Esophagus (tissue), 2 donors: Measurements from ENCODE around the gene TNF. TPM values are rescaled to one million over a fixed set of nuclear protein-coding genes. Genes with fewer than 3 reads are reported as not detected.

ENCODE experiments used
- H3K27ac ChIP-seq, 2 donors: one replicate each; pipeline ENCODE4 v1.5.1; 2013; ENCODE audit warnings: low read depth in 2 of 2, mild to moderate bottlenecking in 2 of 2, inconsistent platforms in 1 of 2, low read length in 1 of 2, moderate library complexity in 1 of 2
- H3K27me3 ChIP-seq, 2 donors: one replicate each; pipeline ENCODE4 v1.6.1; 2013; ENCODE audit warnings: low read length in 2 of 2, control low read depth in 1 of 2, mild to moderate bottlenecking in 1 of 2; ENCODE audit not compliant: insufficient read depth in 2 of 2, control insufficient read depth in 1 of 2
- H3K36me3 ChIP-seq, 2 donors: one replicate each; pipeline ENCODE4 v1.6.1; 2013; ENCODE audit warnings: low read length in 1 of 2; ENCODE audit not compliant: control insufficient read depth in 2 of 2, insufficient read depth in 2 of 2
- H3K4me1 ChIP-seq, 2 donors: one replicate each; pipeline ENCODE4 v1.6.1; 2013; ENCODE audit warnings: low read length in 1 of 2; ENCODE audit not compliant: control insufficient read depth in 2 of 2, insufficient read depth in 2 of 2
- H3K4me3 ChIP-seq, 2 donors: one replicate each; pipeline ENCODE4 v1.5.1; 2013; ENCODE audit warnings: low read length in 2 of 2, mild to moderate bottlenecking in 2 of 2, low read depth in 1 of 2, moderate library complexity in 1 of 2
- H3K9me3 ChIP-seq, 2 donors: one replicate each; pipeline ENCODE4 v1.6.1; 2013; ENCODE audit warnings: mild to moderate bottlenecking in 2 of 2, low read depth in 1 of 2, low read length in 1 of 2, moderate library complexity in 1 of 2; ENCODE audit not compliant: control insufficient read depth in 2 of 2, insufficient read depth in 1 of 2
- WGBS, 2 donors: extraction: QIAGEN DNeasy Blood & Tissue Kit; methylation state at CpG; one replicate each; pipeline ENCODE4 v1.1.7; 2013; 5-methylcytosine and 5-hydroxymethylcytosine counted together
- polyA plus RNA-seq, 2 donors: library from polyadenylated mRNA; stranded (reverse); fragments of 200-250 nt; gene quantifications; one replicate each; pipeline ENCODE4 v1.2.3, GENCODE V29; 2013
- donor health status: healthy with polysubstance abuse.
- donor health status: Bipolar disorder and iron deficiency.

The TNF gene
- polyA plus RNA-seq, result 1 to 10 TPM in 1 of 2 donors, under 1 TPM in 1; 0.71 to 2.4 TPM

DNA sequence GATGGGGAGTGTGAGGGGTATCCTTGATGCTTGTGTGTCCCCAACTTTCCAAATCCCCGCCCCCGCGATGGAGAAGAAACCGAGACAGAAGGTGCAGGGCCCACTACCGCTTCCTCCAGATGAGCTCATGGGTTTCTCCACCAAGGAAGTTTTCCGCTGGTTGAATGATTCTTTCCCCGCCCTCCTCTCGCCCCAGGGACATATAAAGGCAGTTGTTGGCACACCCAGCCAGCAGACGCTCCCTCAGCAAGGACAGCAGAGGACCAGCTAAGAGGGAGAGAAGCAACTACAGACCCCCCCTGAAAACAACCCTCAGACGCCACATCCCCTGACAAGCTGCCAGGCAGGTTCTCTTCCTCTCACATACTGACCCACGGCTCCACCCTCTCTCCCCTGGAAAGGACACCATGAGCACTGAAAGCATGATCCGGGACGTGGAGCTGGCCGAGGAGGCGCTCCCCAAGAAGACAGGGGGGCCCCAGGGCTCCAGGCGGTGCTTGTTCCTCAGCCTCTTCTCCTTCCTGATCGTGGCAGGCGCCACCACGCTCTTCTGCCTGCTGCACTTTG lies at the start of gene TNF:
TNF (plus strand) TSS at position 231 of the 567 bp plus-strand sequence; CDS start at position 408, 177 bp downstream.
- Histone ChIP-seq H3K36me3 (no peaks in the 10 kb centered on the region), H3K4me1 (no peaks in the 10 kb centered on the region), H3K27me3 (no peaks in the 10 kb centered on the region), H3K4me3 (peak within 1 kb of the TSS; percentile 21 to 35), H3K9me3 (no peaks in the 10 kb centered on the region), H3K27ac (peak within 1 kb of the TSS; percentile 13 to 52)
- WGBS, 2 donors, result 45 to 47% methylated on average over 19 of the region's 19 CpGs

DNA sequence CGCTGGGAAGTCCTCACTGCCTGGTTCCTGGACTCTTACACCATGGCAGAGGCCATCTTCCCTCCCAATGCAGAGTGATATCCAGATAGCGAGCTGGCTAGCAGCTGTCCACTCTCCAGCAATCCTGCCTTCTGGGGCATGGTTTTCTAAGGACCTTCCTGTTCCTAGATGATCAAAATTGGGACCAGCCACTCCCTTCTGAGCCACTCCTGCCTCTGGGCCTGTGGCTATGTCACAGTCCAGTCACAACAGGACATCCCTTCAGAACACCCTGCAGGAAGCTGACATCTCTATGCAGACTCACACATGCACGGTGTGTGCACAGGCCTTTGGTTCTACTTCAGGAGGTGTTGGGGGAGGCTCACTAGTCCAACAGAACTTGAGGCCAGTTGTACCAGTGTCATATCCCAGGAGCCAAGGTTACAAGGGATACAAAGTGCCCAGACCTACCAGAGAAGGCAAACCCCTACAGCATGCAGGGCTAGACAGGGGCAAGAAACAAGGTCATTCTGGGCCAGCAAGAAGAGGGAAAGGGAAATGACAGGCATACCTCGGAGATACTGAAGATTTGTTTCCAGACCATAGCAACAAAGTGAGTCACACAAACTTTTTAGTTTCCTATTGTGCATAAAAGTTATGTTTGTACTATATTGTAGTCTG lies 49.3 kb upstream of the TNF start:
- H3K9me3 ChIP-seq, result no peaks in the 10 kb centered on the region
- 66 to 68% methylated on average over 4 of the region's 4 CpGs for WGBS, 2 donors
- no peaks in the 10 kb centered on the region for H3K27me3 ChIP-seq
- H3K4me3 ChIP-seq, result no peak overlapping the region
- H3K27ac ChIP-seq, result no peak overlapping the region
- H3K4me1 ChIP-seq, result peaks cover 0 to 5% of the 10 kb centered on the region in 2 donors
- H3K36me3 ChIP-seq, result peaks cover 0 to 11% of the 10 kb centered on the region in 2 donors

- Histone ChIP-seq H3K9me3 (no peaks in the 10 kb centered on the region), H3K27ac (no peak overlapping the region), H3K27me3 (no peaks in the 10 kb centered on the region), H3K4me3 (no peak overlapping the region), H3K4me1 (peaks cover 0 to 5% of the 10 kb centered on the region in 2 donors), H3K36me3 (peaks cover 0 to 23% of the 10 kb centered on the region in 2 donors)
- WGBS, 2 donors, result 88 to 90% methylated on average over 4 of the region's 4 CpGs
These were observed 47.0 kb upstream of the TNF start for GRCh38 chr6:31528307-31528777.

GRCh38 chr6:31528821-31529328 lies 46.5 kb upstream of the TNF start, which contains the start of gene MCCD1:
Gene MCCD1, plus strand, starts transcription at chr6:31528962. Its CDS starts 53 bp downstream, at chr6:31529015.
- no peak within 1 kb of the TSS for H3K27ac ChIP-seq
- H3K4me1 ChIP-seq, result peaks cover 0 to 5% of the 10 kb centered on the region in 2 donors
- H3K9me3 ChIP-seq, result no peaks in the 10 kb centered on the region
- H3K4me3 ChIP-seq, result no peak within 1 kb of the TSS
- H3K36me3 ChIP-seq, result peaks cover 0 to 23% of the 10 kb centered on the region in 2 donors
- 71 to 73% methylated on average over 7 of the region's 7 CpGs for WGBS, 2 donors
- H3K27me3 ChIP-seq, result no peaks in the 10 kb centered on the region

DNA sequence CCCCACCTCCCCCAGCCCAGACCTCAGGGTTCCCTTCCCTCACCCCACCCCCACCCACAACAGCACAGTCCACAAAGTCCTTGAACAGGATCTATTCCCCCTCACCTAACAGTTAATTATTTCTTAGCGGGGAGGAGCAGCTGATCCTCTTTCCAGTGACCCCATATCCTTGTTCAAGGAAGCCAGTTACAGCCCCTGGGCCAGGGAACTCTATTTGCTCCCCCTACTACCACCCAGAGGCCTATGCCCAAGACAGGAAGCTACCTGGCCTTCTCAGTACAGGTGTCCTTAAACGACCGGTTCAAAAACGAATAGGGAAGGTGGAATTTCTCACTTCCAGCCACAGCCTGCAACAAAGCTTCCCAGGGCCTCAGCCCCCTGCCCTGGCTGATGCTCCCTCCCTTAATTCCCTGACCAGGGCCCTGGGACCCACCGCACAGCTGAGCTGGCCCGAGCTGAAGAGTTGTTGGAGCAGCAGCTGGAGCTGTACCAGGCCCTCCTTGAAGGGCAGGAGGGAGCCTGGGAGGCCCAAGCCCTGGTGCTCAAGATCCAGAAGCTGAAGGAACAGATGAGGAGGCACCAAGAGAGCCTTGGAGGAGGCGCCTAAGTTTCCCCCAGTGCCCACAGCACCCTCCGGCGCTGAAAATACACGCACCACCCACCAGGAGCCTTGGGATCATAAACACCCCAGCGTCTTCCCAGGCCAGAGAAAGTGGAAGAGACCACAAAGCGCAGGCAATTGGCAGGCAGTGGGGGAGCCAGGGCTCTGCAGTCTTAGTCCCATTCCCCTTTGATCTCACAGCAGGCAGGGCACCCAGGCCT lies 45.8 kb upstream of the TNF start:
- WGBS, 2 donors, result 42 to 53% methylated on average over 11 to 12 of the region's 12 CpGs

DNA sequence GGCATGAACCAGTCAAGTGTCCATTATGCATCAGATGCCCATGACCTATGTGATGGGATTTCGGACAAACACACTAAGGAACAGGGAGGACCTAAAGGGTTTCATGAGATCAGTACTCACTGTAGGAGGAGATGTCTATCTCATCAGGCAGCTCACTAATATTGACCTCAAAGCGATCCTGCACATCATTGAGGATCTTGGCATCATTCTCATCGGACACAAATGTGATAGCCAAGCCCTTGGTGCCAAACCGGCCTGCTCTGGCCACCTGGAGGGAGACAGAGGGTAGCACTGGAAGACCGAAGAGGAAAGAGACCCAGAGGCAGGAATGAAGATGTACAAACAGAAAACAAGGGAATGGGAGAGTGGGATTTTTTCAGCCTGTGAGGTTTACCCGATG lies 44.7 kb upstream of the TNF start:
- Histone ChIP-seq H3K27ac (no peak overlapping the region), H3K4me3 (no peak overlapping the region), H3K36me3 (peaks cover 9 to 36% of the 10 kb centered on the region in 2 donors), H3K4me1 (peaks cover 0 to 5% of the 10 kb centered on the region in 2 donors), H3K9me3 (no peaks in the 10 kb centered on the region), H3K27me3 (no peaks in the 10 kb centered on the region)
- 65% methylated on average over 6 of the region's 6 CpGs for WGBS, 2 donors

More for the DNA sequence above, 45.8 kb upstream of the TNF start:
- Histone ChIP-seq H3K9me3 (no peaks in the 10 kb centered on the region), H3K27ac (no peak overlapping the region), H3K27me3 (no peaks in the 10 kb centered on the region), H3K4me3 (no peak overlapping the region), H3K4me1 (peaks cover 0 to 5% of the 10 kb centered on the region in 2 donors), H3K36me3 (peaks cover 1 to 29% of the 10 kb centered on the region in 2 donors)

GRCh38 chr6:31531162-31531561 lies 44.2 kb upstream of the TNF start:
- 85 to 87% methylated on average over 7 of the region's 7 CpGs for WGBS, 2 donors
- Histone ChIP-seq H3K4me3 (no peak overlapping the region), H3K27me3 (no peaks in the 10 kb centered on the region), H3K4me1 (no peaks in the 10 kb centered on the region), H3K9me3 (no peaks in the 10 kb centered on the region), H3K36me3 (peaks cover 9 to 36% of the 10 kb centered on the region in 2 donors), H3K27ac (no peak overlapping the region)

- H3K27ac ChIP-seq, result no peak overlapping the region
- 69 to 75% methylated on average over 9 of the region's 9 CpGs for WGBS, 2 donors
- H3K27me3 ChIP-seq, result no peaks in the 10 kb centered on the region
- H3K4me3 ChIP-seq, result no peak overlapping the region
- H3K4me1 ChIP-seq, result no peaks in the 10 kb centered on the region
- peaks cover 9 to 41% of the 10 kb centered on the region in 2 donors for H3K36me3 ChIP-seq
- no peaks in the 10 kb centered on the region for H3K9me3 ChIP-seq
These were observed 43.4 kb upstream of the TNF start for GRCh38 chr6:31531771-31532643.
